ENCODE data around the gene DEAF1. TPM values are rescaled to one million over a fixed set of nuclear protein-coding genes. Genes with fewer than 3 reads are reported as not detected.

The DEAF1 gene
- total and polyA plus RNA-seq, 10 of the 15 experiments (the other 5 are each of a cell fraction or from before 2014, with no cell fraction given) = 0.68 to 51.3 (median 25.9) TPM

GRCh38 chr11:615504-616319 is 79.3 kb downstream of the DEAF1 start, which contains the start of gene IRF7 (continued):
- TF ChIP-seq E2F4 (IDR thresholded peaks at IDR 0.05; ENCODE audit: low read depth, low read length) = no peak; the same call in 1 of the 2 replicates
- no peak for TF ChIP-seq IRF3 (IDR thresholded peaks at IDR 0.05)
- no peak for TF ChIP-seq SUZ12 (IDR thresholded peaks at IDR 0.05; ENCODE audit: unreplicated experiment)
- TF ChIP-seq RB1 (IDR thresholded peaks at IDR 0.05; ENCODE audit: borderline replicate concordance) = peak; percentile 62; the same call in 1 of the 2 replicates
- no peak for TF ChIP-seq NRF1 (conservative IDR thresholded peaks at IDR 0.05; ENCODE audit: low read depth, low read length)
- TF ChIP-seq BCLAF1 (IDR thresholded peaks at IDR 0.05) = no peak
- no peak; the same call in 1 of the 2 replicates for TF ChIP-seq ATF2 (IDR thresholded peaks at IDR 0.05; ENCODE audit: low read length)
- no peak for TF ChIP-seq CBX3 (IDR thresholded peaks at IDR 0.05; ENCODE audit: borderline replicate concordance, low read depth)
- peak; percentile 65 for TF ChIP-seq ATF7 (IDR thresholded peaks at IDR 0.05; ENCODE audit: low read depth)
- TF ChIP-seq NFXL1 (IDR thresholded peaks at IDR 0.05; ENCODE audit: borderline replicate concordance) = no peak
- TF ChIP-seq ESRRA (IDR thresholded peaks at IDR 0.05; ENCODE audit: low read length) = no peak
- TF ChIP-seq PKNOX1 (IDR thresholded peaks at IDR 0.05) = peak; percentile 59
- no peak for TF ChIP-seq MEF2A (IDR thresholded peaks at IDR 0.05; ENCODE audit: insufficient read depth, low read depth, low read length)
- TF ChIP-seq IRF4 (IDR thresholded peaks at IDR 0.05; ENCODE audit: low read depth, low read length) = 0 out of 2 replicates have a peak, but pooled peaks have one; percentile 56
- TF ChIP-seq NFIC (IDR thresholded peaks at IDR 0.05; ENCODE audit: low read depth, low read length) = no peak
- 0 out of 2 replicates have a peak, but pooled peaks have one; percentile 45 for TF ChIP-seq ZNF217 (IDR thresholded peaks at IDR 0.05)
- TF ChIP-seq SMAD1 (IDR thresholded peaks at IDR 0.05; ENCODE audit: low read depth, partially characterized antibody) = peak; percentile 33
- TF ChIP-seq CHD2 (IDR thresholded peaks at IDR 0.05; ENCODE audit: borderline replicate concordance, low read depth, low read length) = peak; percentile 67

Data from GM12878 (cell line).